ENCODE measurements around the gene SBNO2.

SBNO2 gene

GRCh38 chr19:1063030-1063908 lies 110.8 kb downstream of the SBNO2 start:
- DNase-seq (ENCODE audit: low read depth, low spot score) = no peak

GRCh38 chr19:1062387-1063029 lies 111.6 kb downstream of the SBNO2 start:
- DNase-seq (ENCODE audit: low read depth, low spot score) = no peak

- DNase-seq (ENCODE audit: low read depth, low spot score) = no peak
Observed at GRCh38 chr19:1061987-1062386, 112.1 kb downstream of the SBNO2 start.

- no peak for DNase-seq (ENCODE audit: low read depth, low spot score)
Observed at GRCh38 chr19:1060689-1061088, 113.4 kb downstream of the SBNO2 start.

- DNase-seq (ENCODE audit: low read depth, low spot score) = no peak
Observed at GRCh38 chr19:1058112-1058511, 116.0 kb downstream of the SBNO2 start.

Measured in ELF-1 (cell line).